22Rv1 (cell line): ENCODE results near the gene CFAP251.

Experiments
- H3K27ac ChIP-seq: fragments of 450-650 bp; 2 replicates; pipeline ENCODE4 v1.5.1; 2017
- CTCF ChIP-seq: fragments of 450-650 bp; IDR thresholded peaks from 2 replicates; pipeline ENCODE4 v1.5.1; 2017; ENCODE audit warnings: mild to moderate bottlenecking
- ZFX ChIP-seq: fragments of 450-650 bp; IDR thresholded peaks from 2 replicates; pipeline ENCODE4 v1.6.1; 2017; ENCODE audit warnings: antibody characterized with exemption, borderline replicate concordance

CFAP251 gene

DNA sequence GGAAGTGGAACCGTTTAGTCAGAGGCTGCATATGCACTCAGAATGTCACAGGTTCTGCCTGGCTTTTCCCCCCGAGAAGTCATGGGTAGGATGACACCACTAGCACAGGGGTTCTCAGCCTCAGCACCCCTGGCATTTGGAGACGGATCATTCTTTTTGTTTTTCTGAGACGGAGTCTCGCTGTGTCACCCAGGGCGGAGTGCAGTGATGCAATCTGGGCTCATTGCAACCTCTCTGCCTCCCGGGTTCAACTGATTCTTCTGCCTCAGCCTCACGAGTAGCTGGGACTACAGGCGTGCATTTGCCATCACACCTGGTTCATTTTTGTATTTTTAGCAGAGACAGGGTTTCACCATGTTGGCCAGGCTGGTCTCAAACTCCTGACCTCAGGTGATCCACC is 131.4 kb downstream of the CFAP251 start:
- no peak overlapping the region for H3K27ac ChIP-seq

DNA sequence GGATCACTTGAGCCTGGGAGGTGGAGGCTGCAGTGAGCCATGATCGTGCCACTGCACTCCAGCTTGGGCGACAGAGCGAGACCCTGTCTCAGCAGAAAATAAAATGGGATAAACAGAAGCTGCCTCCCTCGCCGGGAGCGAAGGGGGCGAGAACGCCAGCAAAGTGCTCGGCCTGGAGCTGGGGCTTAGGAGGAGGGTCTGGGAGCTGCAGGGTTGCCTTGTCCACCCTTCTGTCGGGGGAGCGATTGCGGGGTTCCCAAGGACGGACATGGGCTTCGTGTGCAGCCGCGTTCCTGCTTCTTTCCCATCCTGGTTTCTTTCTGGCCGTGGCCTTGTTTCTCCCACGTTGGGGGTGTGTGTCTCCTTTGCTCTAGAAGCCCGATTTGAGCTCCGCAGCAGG is 132.3 kb downstream of the CFAP251 start:
- TF ChIP-seq CTCF = no peak
- no peak for TF ChIP-seq ZFX
- no peak overlapping the region for H3K27ac ChIP-seq

More for the DNA sequence above, 131.4 kb downstream of the CFAP251 start:
- TF ChIP-seq ZFX (no peak), CTCF (no peak)

DNA sequence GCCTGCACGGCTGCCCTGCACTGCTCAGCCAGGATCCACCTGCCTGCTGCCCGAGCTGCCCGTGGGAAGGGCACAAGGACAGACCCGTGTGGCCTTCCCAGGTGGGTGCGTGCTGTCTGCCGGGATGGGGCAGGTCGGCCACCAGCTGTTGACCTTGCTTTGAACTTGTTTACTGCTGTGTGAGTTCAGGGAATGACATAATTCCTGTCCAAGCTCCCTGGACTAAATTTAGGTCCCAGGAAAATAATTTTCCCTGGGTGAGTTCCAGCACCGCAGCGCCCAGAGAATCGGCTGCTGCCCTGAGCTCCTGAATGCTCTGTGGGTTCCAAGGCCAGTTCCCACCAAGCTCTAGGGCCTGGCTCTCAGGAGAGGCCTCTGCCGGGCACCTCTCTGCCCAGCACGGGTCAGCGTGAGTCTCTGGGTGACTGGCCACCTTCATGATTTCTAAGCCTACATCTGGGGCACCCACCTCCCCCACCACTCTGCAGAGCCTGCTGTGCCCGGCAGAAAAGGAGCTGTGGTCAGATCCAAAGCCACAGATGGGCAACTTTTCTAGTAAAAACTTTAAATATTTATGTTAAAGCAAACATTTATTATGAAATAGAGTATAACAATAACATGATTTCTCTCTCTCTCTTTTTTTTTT is 133.0 kb downstream of the CFAP251 start:
- TF ChIP-seq CTCF = no peak
- no peak for TF ChIP-seq ZFX
- H3K27ac ChIP-seq = no peak overlapping the region; the same call in 1 of the 2 replicates

GRCh38 chr12:122052285-122052684 is 133.9 kb downstream of the CFAP251 start:
- no peak overlapping the region for H3K27ac ChIP-seq
- TF ChIP-seq ZFX (no peak), CTCF (no peak)
